ENCODE results near the gene CDCA4.
"Not testable (repeated sequence)": the region's sequence is repeated elsewhere in the genome, so short reads cannot be mapped to it uniquely, and the experiment has no call there.

The CDCA4 gene

DNA sequence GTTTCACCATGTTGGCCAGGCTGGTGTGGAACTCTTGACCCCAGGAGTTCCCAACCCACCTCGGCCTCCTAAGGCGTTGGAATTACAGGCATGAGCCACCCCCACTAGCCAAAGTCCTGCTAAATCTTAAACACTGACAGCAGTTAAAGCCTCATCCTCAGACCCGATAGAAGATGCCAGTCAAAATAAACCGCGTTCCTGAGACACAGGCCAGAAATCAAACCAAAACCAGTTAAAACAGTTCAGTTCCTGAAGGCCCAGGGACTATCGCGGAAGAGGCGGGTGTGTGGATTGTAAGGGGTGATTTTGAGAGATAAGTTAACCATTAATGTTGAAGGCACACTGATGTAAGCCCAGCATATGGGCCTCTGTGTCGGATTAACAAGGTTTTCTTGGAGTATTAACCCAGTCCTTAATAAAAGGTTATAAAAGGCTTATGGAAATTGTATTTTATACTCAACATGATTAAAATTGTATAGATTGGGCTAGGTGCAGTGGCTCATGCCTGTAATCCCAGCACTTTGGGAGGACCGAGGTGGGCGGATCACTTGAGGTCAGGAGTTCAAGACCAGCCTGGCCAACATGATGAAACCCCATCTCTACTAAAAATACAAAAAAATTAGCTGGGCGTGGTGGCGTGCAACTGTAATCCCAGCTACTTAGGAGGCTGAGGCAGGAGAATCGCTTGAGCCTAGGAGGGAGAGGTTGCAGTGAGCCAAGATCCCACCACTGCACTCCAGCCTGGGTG lies 18.7 kb upstream of the CDCA4 start:
- intact Hi-C loops (cut with DNase I) = loop anchor here (10.0 kb wide), 1 partner anchor 145 kb away; no protein-coding TSS in a partner anchor
- DNase-seq = peak in 1 of 10 donors; percentile 32

DNA sequence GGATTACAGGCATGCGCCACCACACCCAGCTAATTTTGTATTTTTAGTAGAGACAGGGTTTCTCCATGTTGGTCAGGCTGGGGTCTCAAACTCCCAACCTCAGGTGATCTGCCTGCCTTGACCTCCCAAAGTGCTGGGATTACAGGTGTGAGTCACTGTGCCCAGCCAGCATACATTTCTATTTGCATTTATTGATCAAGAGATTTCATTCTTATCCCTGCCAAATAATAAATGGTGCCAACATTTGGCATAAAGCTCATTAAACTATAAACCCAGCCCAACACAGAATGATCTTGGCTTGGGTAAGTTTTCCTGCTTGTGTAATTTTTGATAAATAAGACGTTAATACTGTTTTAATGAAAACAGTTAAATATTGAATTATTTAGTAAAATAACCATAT lies 14.7 kb upstream of the CDCA4 start:
- DNase-seq; intact Hi-C loops (cut with DNase I): not testable (repeated sequence)

DNA sequence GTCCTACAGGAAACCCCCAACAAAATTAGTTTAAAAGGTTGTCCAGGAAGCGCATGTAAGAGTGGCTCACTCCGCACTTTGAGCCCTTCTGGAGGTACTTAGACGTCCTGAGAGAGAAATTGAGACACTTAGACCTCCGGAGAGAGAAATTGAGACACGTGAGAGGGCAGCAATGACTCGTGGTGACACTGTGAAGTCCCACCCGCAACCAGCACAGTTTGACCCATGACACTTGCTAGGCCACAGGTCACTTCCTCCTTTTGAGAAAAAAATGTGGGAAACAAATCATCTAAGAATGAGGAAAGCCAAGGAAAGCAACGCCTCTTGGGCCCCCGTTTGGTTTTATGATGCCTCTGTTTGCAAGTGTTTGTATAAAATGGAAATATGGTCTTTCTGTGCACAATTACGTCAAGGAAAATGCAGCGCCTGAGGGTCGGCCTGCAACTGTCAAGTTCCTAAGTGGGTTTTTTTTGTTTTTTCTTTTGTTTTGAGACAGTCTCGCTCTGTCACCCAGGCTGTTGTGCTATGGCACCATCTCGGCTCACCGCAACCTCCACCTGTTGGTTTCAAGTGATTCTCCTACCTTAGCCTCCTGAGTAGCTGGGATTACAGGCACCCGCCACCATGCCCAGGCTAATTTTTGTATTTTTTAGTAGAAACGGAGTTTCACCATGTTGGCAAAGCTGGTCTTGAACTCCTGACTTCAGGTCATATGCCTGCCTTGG lies 13.6 kb upstream of the CDCA4 start:
- intact Hi-C loops (cut with DNase I) = no loop called here
- DNase-seq = peak in 2 of 10 donors; percentile 31 to 52

DNA sequence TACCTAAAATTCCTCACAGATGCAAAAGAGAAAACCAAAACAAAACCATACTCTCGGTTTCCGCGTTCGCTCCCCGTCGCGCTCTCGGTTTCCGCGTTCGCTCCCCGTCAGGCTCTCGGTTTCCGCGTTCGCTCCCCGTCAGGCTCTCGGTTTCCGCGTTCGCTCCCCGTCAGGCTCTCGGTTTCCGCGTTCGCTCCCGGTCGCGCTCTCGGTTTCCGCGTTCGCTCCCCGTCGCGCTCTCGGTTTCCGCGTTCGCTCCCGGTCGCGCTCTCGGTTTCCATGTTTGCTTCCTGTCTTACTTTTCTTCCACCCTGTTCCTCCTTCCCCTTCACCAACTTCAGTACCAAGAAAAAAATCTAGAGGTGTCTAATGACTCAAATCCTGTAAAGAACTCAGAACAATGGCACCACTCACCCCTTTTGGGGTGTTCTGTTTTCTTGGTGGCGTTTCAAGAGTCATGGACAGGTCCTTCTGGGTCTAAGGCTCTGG lies 12.6 kb upstream of the CDCA4 start:
- DNase-seq; intact Hi-C loops (cut with DNase I): not testable (repeated sequence)

DNA sequence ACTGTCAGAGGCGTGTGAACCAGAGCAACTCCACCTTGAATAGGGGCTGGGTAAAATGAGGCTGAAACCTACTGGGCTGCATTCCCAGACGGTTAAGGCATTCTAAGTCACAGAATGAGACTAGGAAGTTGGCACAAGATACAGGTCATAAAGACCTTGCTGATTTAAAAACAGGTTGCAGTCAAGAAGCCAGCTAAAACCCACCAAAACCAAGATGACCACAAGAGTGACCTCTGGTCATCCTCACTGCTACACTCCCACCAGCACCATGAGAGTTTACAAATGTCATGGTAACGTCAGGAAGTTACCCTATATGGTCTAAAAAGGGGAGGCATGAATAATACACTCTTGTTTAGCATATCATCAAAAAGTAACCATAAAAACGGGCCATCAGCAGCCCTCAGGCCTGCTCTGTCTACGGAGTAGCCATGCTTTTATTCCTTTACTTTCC lies 11.6 kb upstream of the CDCA4 start:
- DNase-seq; intact Hi-C loops (cut with DNase I): not testable (repeated sequence)

DNA sequence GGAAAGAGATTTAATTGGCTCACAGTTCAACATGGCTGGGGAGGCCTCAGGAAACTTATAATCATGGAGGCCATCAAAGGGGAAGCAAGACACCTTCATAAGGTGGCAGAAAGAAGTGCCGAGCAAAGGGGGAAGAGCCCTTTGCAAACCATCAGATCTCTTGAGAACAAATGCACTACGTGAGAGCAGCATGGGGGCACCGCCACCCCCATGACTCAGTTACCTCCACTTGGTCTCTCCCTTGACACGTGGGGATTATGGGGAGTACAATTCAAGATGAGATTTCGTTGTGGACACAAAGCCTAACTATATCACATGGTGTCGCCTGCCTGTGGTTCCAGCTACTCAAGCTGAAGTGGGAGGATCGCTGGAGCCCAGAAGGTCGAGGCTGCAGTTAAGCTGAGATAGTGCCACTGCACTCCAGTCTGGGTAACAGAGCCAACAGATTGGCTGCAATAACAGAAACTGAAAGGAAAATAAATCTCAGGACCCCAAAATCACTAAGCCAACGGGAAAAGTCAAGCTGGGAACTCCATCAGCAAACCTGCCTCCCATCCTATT lies 10.0 kb upstream of the CDCA4 start:
- intact Hi-C loops (cut with DNase I) = no loop called here
- peak in 1 of 10 donors; percentile 19 for DNase-seq

DNA sequence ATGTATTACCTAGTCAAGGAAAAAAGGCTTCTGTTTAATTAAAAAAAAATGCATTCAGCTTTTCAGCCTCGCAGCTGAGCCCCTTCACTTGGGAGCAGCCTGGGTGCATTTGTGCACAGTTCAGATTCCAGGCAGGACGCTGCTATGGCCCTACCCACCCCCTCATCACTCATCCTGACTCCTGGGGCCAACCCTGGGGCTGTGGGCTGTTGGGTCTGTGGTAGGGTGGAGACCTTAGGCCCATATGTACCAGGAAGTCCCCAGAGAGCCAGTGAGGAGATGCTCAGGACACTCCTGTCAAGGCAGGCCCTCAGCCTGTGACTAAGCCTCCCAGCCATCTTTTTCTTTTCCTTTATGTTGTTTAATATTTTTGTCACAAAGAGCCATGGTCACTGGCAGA lies 9.3 kb upstream of the CDCA4 start:
- peak in 1 of 10 donors; percentile 53 for DNase-seq
- intact Hi-C loops (cut with DNase I) = no loop called here

DNA sequence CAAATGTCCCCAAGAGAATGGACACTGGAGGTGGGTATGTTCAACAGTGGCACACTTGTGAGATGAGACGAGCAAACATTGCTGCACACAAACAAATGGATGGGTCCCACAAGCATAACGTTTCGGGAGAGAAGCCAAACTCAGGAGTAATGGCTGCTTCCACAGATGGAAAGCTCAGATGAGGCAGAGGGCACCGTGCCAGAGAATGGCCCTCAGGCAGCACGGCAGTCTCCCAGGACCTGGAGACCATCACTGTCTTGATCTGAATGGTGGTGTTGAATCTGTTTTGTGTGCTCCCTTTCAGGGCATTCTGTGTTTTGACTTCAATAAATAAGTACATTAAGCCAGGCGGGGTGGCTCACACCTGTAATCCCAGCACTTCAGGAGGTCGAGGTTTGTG lies 8.5 kb upstream of the CDCA4 start:
- DNase-seq = peak in 2 of 10 donors; percentile 20 to 31
- intact Hi-C loops (cut with DNase I) = no loop called here

DNA sequence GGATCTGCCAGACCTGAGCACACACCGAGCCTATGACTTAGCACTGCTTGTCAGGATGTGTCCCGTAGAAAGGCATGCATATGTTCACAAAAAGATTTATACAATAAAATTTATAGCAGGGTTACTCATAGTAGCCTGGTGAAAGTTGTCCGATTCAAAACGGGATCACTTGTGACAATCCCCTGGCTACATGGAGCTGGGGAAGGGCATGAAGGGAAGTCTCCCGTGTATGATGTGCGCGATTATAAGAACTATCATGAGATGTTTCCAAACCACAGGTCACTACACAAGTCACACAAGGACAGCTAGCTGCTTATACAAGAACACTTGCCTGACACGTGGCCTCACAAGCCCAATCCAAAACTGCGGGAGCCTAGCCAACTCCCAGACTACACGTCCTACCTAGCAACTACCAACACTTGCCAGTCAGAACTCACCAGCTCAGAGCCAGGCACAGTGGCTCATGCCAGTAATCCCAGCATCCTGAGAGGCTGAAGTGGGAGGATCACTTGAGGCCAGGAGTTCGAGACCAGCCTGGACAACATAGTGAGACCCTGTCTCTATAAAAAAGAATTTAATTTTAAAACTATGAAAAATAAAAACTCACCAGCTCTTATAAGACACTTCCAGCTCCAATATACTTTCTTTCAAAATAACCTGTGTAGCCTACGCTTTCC lies 7.5 kb upstream of the CDCA4 start:
- no peak for DNase-seq
- intact Hi-C loops (cut with DNase I) = no loop called here

DNA sequence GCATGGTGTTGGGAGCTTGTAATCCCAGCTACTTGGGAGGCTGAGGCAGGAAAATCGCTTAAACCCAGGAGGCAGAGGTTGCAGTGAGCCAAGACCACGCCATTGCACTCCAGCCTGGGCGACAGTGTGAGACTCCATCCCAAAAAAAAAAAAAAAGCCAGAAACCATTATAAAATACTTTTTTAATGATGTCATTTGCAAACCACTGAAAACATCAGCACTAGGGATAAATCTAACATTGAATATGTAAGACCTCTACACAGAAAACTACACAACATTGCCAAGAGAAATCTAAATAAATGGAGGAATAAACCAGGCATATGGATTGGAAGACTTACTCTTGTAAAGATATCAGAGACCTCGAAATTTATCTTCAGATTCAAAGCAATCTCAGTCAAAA lies 6.8 kb upstream of the CDCA4 start:
- DNase-seq; intact Hi-C loops (cut with DNase I): not testable (repeated sequence)

DNA sequence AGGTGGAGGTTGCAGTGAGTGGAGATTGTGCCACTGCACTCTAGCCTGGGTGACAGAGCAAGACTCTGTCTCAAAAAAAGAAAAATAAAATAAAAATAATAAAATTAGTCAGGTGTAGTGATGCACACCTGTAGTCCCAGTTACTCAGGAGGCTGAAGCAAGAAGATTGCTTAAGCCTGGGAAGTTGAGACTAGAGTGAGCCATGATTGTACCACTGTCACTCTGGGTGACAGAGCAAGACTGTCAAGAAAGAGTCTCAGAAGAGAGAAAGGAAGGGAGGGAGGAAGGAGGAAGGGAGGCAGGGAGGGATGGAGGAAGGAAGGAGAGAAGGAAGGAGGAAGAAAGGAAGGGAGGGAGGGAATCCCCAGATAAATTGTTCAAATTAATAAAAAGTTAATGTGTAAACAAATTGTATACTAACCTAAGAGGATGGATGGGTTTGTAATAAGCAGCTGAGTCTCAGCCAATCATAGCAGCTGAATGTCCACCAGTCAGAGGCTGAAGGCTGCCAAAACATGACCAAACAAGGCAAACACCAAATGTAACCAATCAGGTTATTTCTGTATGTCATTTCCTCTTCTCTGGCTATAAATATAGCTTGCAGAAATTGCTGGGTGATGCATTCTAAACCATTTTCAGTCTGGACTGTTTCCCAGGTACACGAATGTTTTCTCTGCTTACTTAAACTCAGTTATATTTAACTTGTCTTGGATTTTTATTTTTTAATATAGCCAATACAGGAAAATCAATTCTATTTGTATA lies 6.1 kb upstream of the CDCA4 start:
- DNase-seq = no peak
- intact Hi-C loops (cut with DNase I) = no loop called here

DNA sequence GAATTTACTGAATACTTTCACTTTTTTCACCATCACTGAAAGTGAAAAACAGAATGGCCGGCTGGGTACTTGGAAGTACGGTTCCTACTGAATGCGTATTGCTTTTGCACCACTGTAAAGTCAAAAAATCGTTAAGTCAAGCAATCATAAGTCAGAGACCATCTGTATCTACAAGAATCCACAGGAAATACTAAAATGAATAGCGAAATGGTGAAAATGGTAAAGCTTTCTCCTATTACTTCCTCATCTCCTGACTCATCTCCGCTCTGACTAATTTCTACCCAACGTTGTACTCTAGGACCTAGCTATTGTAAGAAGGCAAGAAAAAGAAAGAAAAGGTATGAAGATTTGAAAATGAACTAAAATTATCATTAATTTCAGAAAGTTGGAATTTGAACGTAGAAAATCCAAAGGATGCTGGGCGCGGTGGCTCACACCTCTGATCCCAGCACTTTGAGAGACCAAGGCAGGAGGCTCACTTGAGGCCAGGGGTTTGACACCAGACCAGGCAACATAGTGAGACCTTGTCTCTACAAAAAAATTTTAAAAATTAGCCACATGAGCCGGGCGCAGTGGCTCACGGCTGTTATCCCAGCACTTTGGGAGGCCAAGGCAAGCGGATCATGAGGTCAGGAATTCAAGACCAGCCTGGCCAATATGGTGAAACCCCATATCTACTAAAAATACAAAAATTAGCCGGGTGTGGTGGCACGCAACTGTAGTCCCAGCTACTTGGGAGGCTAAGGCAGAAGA lies 5.3 kb upstream of the CDCA4 start:
- DNase-seq = peak in 2 of 10 donors; percentile 20 to 29
- intact Hi-C loops (cut with DNase I) = no loop called here

DNA sequence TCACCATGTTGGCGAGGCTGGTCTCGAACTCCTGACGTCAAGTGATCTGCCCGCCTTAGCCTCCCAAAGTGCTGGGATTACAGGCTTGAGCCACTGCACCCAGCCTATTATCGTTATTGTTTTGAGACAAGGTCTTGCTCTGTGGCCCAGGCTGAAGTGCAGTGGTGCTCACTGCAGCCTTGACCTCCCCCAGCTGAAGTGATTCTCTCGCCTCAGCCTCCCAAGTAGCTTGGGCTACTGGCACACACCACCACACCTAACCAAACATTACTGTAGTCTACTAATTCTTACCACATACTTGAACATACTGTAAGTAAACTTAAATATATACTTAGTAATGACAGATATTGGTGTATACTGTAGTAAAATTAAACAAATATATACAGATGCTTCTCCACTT lies 4.5 kb upstream of the CDCA4 start:
- intact Hi-C loops (cut with DNase I) = no loop called here
- DNase-seq = peak in 1 of 10 donors; percentile 27

DNA sequence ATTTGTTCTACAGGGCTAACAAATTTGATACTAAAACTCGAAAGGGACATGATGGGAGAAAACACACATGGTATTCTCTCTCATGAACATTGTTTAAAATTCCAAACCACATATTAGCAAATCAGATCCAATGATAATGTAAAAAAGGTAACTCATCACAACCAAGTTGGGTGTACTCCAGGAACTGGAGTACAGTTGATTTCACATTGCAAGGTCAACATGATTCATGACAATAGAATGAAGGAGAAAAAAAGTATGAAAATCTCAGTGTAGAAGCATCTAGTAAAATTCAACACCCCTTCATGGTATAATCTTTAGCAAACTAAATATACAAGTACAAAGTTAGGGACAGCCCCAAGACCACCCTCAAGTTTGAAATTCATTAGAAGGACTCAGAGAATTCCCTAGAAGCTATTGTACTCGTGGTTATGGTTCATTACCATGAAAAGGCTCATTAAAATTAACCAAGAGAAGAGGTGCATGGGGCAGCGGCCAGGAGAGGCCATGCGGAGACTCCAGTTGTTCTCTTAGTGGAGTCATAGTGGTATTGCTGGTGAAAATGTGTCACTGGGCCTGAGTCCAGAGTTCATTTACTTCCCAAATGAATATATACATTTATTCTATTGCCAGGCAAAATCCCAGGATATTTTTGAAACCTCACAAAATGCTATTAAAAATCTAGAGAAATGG lies 3.1 kb upstream of the CDCA4 start:
- intact Hi-C loops (cut with DNase I) = no loop called here
- DNase-seq = no peak

DNA sequence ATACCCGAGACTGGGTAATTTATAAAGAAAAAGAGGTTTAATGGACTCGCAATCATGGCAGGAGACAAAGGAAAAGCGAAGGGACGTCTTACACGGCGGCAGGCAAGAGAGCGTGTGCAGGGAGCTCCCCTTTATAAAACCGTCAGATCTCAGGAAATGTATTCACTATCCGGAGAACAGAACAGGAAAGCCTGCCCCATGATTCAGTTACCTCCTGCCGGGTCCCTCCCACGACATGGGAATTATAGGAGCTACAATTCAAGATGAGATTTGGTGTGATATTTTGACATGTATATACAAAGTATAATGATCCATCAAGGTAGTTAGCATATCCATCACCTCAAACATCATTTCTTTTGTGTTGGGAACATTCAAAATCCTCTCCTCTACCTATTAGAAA lies 2.3 kb upstream of the CDCA4 start:
- DNase-seq = peak in 1 of 10 donors; percentile 18
- intact Hi-C loops (cut with DNase I) = no loop called here

DNA sequence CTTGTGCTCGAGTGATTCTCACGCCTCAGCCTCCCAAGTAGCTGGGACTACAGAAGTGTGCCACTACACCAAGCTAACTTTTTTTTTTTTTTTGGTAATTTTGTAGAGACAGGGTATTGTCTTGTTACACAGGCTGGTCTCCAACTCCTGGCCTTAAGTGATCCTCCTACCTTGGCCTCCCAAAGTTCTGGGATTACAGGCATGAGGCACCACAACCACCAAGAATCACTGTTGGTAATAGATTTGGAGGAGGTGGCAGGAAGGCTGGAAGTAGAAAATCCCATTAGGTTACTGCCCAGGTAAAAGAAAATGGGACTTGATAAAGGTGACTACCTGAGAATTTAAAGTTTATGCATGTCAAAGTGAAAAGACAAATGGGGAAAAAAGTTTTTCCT lies 1.4 kb upstream of the CDCA4 start:
- DNase-seq = no peak
- intact Hi-C loops (cut with DNase I) = no loop called here

DNA sequence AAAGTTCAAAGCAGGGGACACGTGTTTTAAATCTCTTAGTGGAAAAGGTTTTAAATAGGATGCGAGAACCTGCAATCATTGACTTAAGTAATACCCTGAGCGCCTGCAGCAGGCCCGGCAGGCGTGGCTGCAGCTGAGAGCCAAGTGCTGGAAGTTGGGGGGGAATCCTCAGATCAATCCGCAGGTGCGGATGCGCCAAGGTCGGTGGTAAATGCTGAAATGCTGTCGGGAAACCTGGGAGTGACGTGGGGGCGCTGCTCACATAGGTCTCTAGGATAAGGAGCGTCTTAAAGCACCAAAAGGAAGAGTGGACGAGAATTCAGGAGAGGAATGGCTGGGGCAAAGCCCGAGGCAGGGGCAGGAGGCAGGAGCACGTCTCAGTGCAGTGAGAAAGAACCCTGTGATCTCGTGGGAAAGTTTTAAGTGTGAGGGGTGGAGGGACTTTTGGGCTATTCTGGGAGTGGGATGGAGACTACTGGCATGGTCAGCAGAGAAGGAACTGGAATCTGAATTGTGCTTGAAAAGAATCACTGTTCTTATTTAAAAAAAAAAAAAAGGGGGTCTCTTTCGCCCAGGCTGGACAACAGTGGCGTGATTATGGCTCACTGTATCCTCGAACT lies 883 bp upstream of the CDCA4 start:
- intact Hi-C loops (cut with DNase I) = loop anchor here (1.0 to 2.0 kb wide), 2 partner anchors 23 to 36 kb away; partner anchors contain the start of gene CLBA1
- peak in 6 of 10 donors; percentile 20 to 89 (median 30) for DNase-seq

Measured in posterior cingulate gyrus (tissue), 11 donors.